Small intestine (tissue), 7 donors: Measurements from ENCODE around the gene SCFD1. TPM values are rescaled to one million over a fixed set of nuclear protein-coding genes. Genes with fewer than 3 reads are reported as not detected.

Experiments
- DNase-seq, 2 donors: peaks; one replicate each; pipeline versions ENCODE4 v3.0.0 to v3.0.0-alpha.2; 2013
- FAIRE-seq: peaks from 2 replicates; lab custom pipeline; 2012; peaks lifted over from hg19 to GRCh38; lab: Jason Lieb, UNC
- H3K27ac ChIP-seq, 3 donors: one replicate each; pipeline ENCODE4 v1.5.1; 2013; ENCODE audit warnings: low read length in 2 of 3, mild to moderate bottlenecking in 2 of 3, control low read depth in 1 of 3, inconsistent platforms in 1 of 3, low read depth in 1 of 3, moderate library complexity in 1 of 3
- H3K27me3 ChIP-seq, 3 donors: one replicate each; pipeline ENCODE4 v1.6.1; 2013; ENCODE audit warnings: low read length in 3 of 3, inconsistent platforms in 1 of 3; ENCODE audit not compliant: control insufficient read depth in 3 of 3, insufficient read depth in 3 of 3
- H3K36me3 ChIP-seq, 3 donors: one replicate each; pipeline ENCODE4 v1.6.1; 2013; ENCODE audit warnings: low read length in 3 of 3, inconsistent platforms in 1 of 3, low read depth in 1 of 3, mild to moderate bottlenecking in 1 of 3, moderate library complexity in 1 of 3; ENCODE audit not compliant: control insufficient read depth in 3 of 3, insufficient read depth in 2 of 3
- H3K4me1 ChIP-seq, 3 donors: one replicate each; pipeline ENCODE4 v1.6.1; 2013; ENCODE audit warnings: low read length in 2 of 3, inconsistent platforms in 1 of 3, low read depth in 1 of 3, mild to moderate bottlenecking in 1 of 3, moderate library complexity in 1 of 3; ENCODE audit not compliant: control insufficient read depth in 3 of 3, insufficient read depth in 2 of 3
- H3K4me3 ChIP-seq, 3 donors: one replicate each; pipeline ENCODE4 v1.5.1; 2013; ENCODE audit warnings: low read length in 3 of 3, control low read depth in 1 of 3, inconsistent platforms in 1 of 3, low read depth in 1 of 3, mild to moderate bottlenecking in 1 of 3, moderate library complexity in 1 of 3
- H3K9me3 ChIP-seq, 2 donors: one replicate each; pipeline ENCODE4 v1.6.1; 2013; ENCODE audit warnings: low read depth in 1 of 2, low read length in 1 of 2; ENCODE audit not compliant: control insufficient read depth in 2 of 2, insufficient read depth in 1 of 2
- WGBS, 3 donors: extraction: QIAGEN DNeasy Blood & Tissue Kit; methylation state at CpG; one replicate each; pipeline ENCODE4 v1.1.7; 2013; 5-methylcytosine and 5-hydroxymethylcytosine counted together
- polyA plus RNA-seq, 4 donors: library from polyadenylated mRNA; stranded (reverse) in 3 of 4; unstranded in 1 of 4; fragments of 200-250 nt in 3 of 4; fragments of 120-200 nt in 1 of 4; gene quantifications; one replicate each; pipeline versions ENCODE4 v1.2.1 to v1.2.3, GENCODE V29; 2013
- donor health status: healthy with polysubstance abuse.
- donor health status: control.
- donor health status: control.
- donor health status: Bipolar disorder and iron deficiency.
- donor health status: healthy.

Gene SCFD1
- polyA plus RNA-seq, 4 donors = 39.7 to 73.8 (median 61.4) TPM

- Histone ChIP-seq H3K4me3 (no peak overlapping the region), H3K27ac (no peak overlapping the region), H3K4me1 (no peaks in the 10 kb centered on the region), H3K9me3 (no peaks in the 10 kb centered on the region), H3K36me3 (no peaks in the 10 kb centered on the region), H3K27me3 (peaks cover 0 to 2% (median 0%) of the 10 kb centered on the region in 3 donors)
- DNase-seq (no peak), FAIRE-seq (no peak)
- whole genome bisulfite sequencing, 3 donors = 80 to 93% (median 89%) methylated on average over 3 of the region's 3 CpGs
These were observed 132.7 kb downstream of the SCFD1 start for GRCh38 chr14:30754778-30755177.

GRCh38 chr14:30756594-30756993, 134.5 kb downstream of the SCFD1 start:
- Histone ChIP-seq H3K4me3 (no peak overlapping the region), H3K27ac (no peak overlapping the region), H3K4me1 (no peaks in the 10 kb centered on the region), H3K27me3 (peaks cover 0 to 2% (median 0%) of the 10 kb centered on the region in 3 donors), H3K9me3 (no peaks in the 10 kb centered on the region), H3K36me3 (no peaks in the 10 kb centered on the region)
- DNase-seq = no peak
- WGBS, 3 donors = 46 to 69% (median 61%) methylated on average over 2 of the region's 2 CpGs
- no peak for FAIRE-seq

GRCh38 chr14:30757082-30757481, 135.0 kb downstream of the SCFD1 start:
- no peak for FAIRE-seq
- no peak overlapping the region for H3K27ac ChIP-seq
- no peak for DNase-seq
- no peak overlapping the region for H3K4me3 ChIP-seq
- no peaks in the 10 kb centered on the region for H3K36me3 ChIP-seq
- H3K27me3 ChIP-seq = peaks cover 0 to 2% (median 0%) of the 10 kb centered on the region in 3 donors
- no peaks in the 10 kb centered on the region for H3K9me3 ChIP-seq
- WGBS, 3 donors = 40 to 41% (median 40%) methylated on average over 3 of the region's 3 CpGs
- no peaks in the 10 kb centered on the region for H3K4me1 ChIP-seq

- Histone ChIP-seq H3K36me3 (no peaks in the 10 kb centered on the region), H3K4me3 (no peak overlapping the region), H3K4me1 (no peaks in the 10 kb centered on the region), H3K9me3 (peaks cover 0 to 5% of the 10 kb centered on the region in 2 donors), H3K27me3 (peaks cover 0 to under 1% (median 0%) of the 10 kb centered on the region in 3 donors), H3K27ac (no peak overlapping the region)
- FAIRE-seq (no peak), DNase-seq (no peak)
- WGBS, 3 donors = 71 to 80% (median 77%) methylated on average over 7 of the region's 7 CpGs
These were observed 137.3 kb downstream of the SCFD1 start for GRCh38 chr14:30759172-30760125.

- H3K36me3 ChIP-seq = no peaks in the 10 kb centered on the region
- no peak overlapping the region for H3K4me3 ChIP-seq
- no peaks in the 10 kb centered on the region for H3K4me1 ChIP-seq
- no peaks in the 10 kb centered on the region for H3K27me3 ChIP-seq
- H3K27ac ChIP-seq = no peak overlapping the region
- H3K9me3 ChIP-seq = peaks cover 0 to 5% of the 10 kb centered on the region in 2 donors
- 7 to 57% (median 32%) methylated on average over 1 of the region's 1 CpG for WGBS, 3 donors
- no peak for FAIRE-seq
- DNase-seq = no peak
These were observed 141.8 kb downstream of the SCFD1 start for GRCh38 chr14:30763891-30764290.

- Histone ChIP-seq H3K27me3 (peaks cover 0 to 5% (median 2%) of the 10 kb centered on the region in 3 donors), H3K9me3 (peaks cover 0 to 5% of the 10 kb centered on the region in 2 donors), H3K4me3 (no peak overlapping the region), H3K4me1 (no peaks in the 10 kb centered on the region), H3K27ac (no peak overlapping the region), H3K36me3 (no peaks in the 10 kb centered on the region)
- DNase-seq = no peak
- WGBS, 3 donors = 91 to 97% (median 92%) methylated on average over 4 of the region's 4 CpGs
- FAIRE-seq = no peak
These were observed 145.5 kb downstream of the SCFD1 start for GRCh38 chr14:30767624-30768023.

- WGBS, 3 donors = 21 to 45% (median 30%) methylated on average over 1 of the region's 1 CpG
- no peaks in the 10 kb centered on the region for H3K4me1 ChIP-seq
- H3K27ac ChIP-seq = no peak overlapping the region
- H3K4me3 ChIP-seq = no peak overlapping the region
- no peaks in the 10 kb centered on the region for H3K36me3 ChIP-seq
- H3K27me3 ChIP-seq = peaks cover 0 to 5% (median 2%) of the 10 kb centered on the region in 3 donors
- no peaks in the 10 kb centered on the region for H3K9me3 ChIP-seq
- FAIRE-seq = no peak
- DNase-seq = no peak
These were observed 146.7 kb downstream of the SCFD1 start for GRCh38 chr14:30768791-30769190.

- H3K4me3 ChIP-seq = no peak overlapping the region
- FAIRE-seq (no peak), DNase-seq (no peak)
- no peaks in the 10 kb centered on the region for H3K36me3 ChIP-seq
- H3K4me1 ChIP-seq = no peaks in the 10 kb centered on the region
- WGBS, 3 donors = 66 to 76% (median 75%) methylated on average over 6 of the region's 6 CpGs
- H3K9me3 ChIP-seq = no peaks in the 10 kb centered on the region
- no peak overlapping the region for H3K27ac ChIP-seq
- peaks cover 0 to 5% (median 2%) of the 10 kb centered on the region in 3 donors for H3K27me3 ChIP-seq
These were observed 148.3 kb downstream of the SCFD1 start for GRCh38 chr14:30770376-30770775.
